ENCODE measurements around the gene TMEM200C. TPM values are rescaled to one million over a fixed set of nuclear protein-coding genes. Genes with fewer than 3 reads are reported as not detected.
A peak's percentile ranks its signal among the peaks of the same experiment; 100 is the strongest.
"Not testable (repeated sequence)": the region's sequence is repeated elsewhere in the genome, so short reads cannot be mapped to it uniquely, and the experiment has no call there.

Gene TMEM200C
- total RNA-seq, 2 donors from 2014 or later = not detected

GRCh38 chr18:5871426-5871825 is 23.9 kb downstream of the TMEM200C start:
- no peaks in the 10 kb centered on the region for H3K9me3 ChIP-seq
- H3K36me3 ChIP-seq = no peaks in the 10 kb centered on the region
- H3K4me3 ChIP-seq = no peak overlapping the region
- H3K27ac ChIP-seq = no peak overlapping the region
- no peaks in the 10 kb centered on the region for H3K4me1 ChIP-seq (ENCODE audit: control insufficient read depth in 1 of 2, low read depth in 2 of 2)
- no peak for ATAC-seq (ENCODE audit: insufficient number of reproducible peaks, low FRiP score, low read depth)
- no peak for DNase-seq (ENCODE audit: low spot score)
- H3K27me3 ChIP-seq (replicated peaks; ENCODE audit: insufficient read depth) = no peaks in the 10 kb centered on the region
- TF ChIP-seq CTCF (IDR thresholded peaks at IDR 0.05) = no peak

- peak; percentile 20 for TF ChIP-seq CTCF (IDR thresholded peaks at IDR 0.05)
- no peaks in the 10 kb centered on the region for H3K9me3 ChIP-seq
- H3K27me3 ChIP-seq (replicated peaks; ENCODE audit: insufficient read depth) = no peaks in the 10 kb centered on the region
- DNase-seq (ENCODE audit: low spot score) (no peak), ATAC-seq (ENCODE audit: insufficient number of reproducible peaks, low FRiP score, low read depth) (no peak)
- H3K4me1 ChIP-seq (ENCODE audit: control insufficient read depth in 1 of 2, low read depth in 2 of 2) = no peaks in the 10 kb centered on the region
- no peak overlapping the region for H3K4me3 ChIP-seq
- H3K36me3 ChIP-seq = no peaks in the 10 kb centered on the region
- no peak overlapping the region for H3K27ac ChIP-seq
These were observed 27.0 kb downstream of the TMEM200C start for GRCh38 chr18:5868218-5868854.

GRCh38 chr18:5865521-5865920 is 29.8 kb downstream of the TMEM200C start:
- no peak overlapping the region for H3K27ac ChIP-seq
- TF ChIP-seq CTCF (IDR thresholded peaks at IDR 0.05) = no peak

GRCh38 chr18:5862127-5862526 is 33.2 kb downstream of the TMEM200C start:
- H3K4me3 ChIP-seq; ATAC-seq (ENCODE audit: insufficient number of reproducible peaks, low FRiP score, low read depth); H3K27ac ChIP-seq; H3K36me3 ChIP-seq; H3K9me3 ChIP-seq; H3K4me1 ChIP-seq (ENCODE audit: control insufficient read depth in 1 of 2, low read depth in 2 of 2); H3K27me3 ChIP-seq (replicated peaks; ENCODE audit: insufficient read depth); DNase-seq (ENCODE audit: low spot score): not testable (repeated sequence)

More at GRCh38 chr18:5865521-5865920, 29.8 kb downstream of the TMEM200C start:
- Histone ChIP-seq H3K4me1 (ENCODE audit: control insufficient read depth in 1 of 2, low read depth in 2 of 2) (no peaks in the 10 kb centered on the region), H3K27me3 (replicated peaks; ENCODE audit: insufficient read depth) (no peaks in the 10 kb centered on the region), H3K9me3 (no peaks in the 10 kb centered on the region), H3K36me3 (no peaks in the 10 kb centered on the region), H3K4me3 (no peak overlapping the region)
- ATAC-seq (ENCODE audit: insufficient number of reproducible peaks, low FRiP score, low read depth) (no peak), DNase-seq (ENCODE audit: low spot score) (no peak)

- H3K27ac ChIP-seq = no peak overlapping the region
- ATAC-seq (ENCODE audit: insufficient number of reproducible peaks, low FRiP score, low read depth) (no peak), DNase-seq (ENCODE audit: low spot score) (no peak)
- TF ChIP-seq CTCF (IDR thresholded peaks at IDR 0.05) = no peak
- H3K4me3 ChIP-seq = no peak overlapping the region
- H3K27me3 ChIP-seq (replicated peaks; ENCODE audit: insufficient read depth) = no peaks in the 10 kb centered on the region
- no peaks in the 10 kb centered on the region for H3K4me1 ChIP-seq (ENCODE audit: control insufficient read depth in 1 of 2, low read depth in 2 of 2)
- H3K36me3 ChIP-seq = no peaks in the 10 kb centered on the region
- no peaks in the 10 kb centered on the region for H3K9me3 ChIP-seq
These were observed 38.1 kb downstream of the TMEM200C start for GRCh38 chr18:5857180-5857579.

- TF ChIP-seq CTCF (IDR thresholded peaks at IDR 0.05) = no peak
- DNase-seq (ENCODE audit: low spot score) = no peak
- Histone ChIP-seq H3K27me3 (replicated peaks; ENCODE audit: insufficient read depth) (no peaks in the 10 kb centered on the region), H3K4me3 (no peak overlapping the region), H3K4me1 (ENCODE audit: control insufficient read depth in 1 of 2, low read depth in 2 of 2) (no peaks in the 10 kb centered on the region), H3K9me3 (no peaks in the 10 kb centered on the region), H3K27ac (no peak overlapping the region), H3K36me3 (no peaks in the 10 kb centered on the region)
- no peak for ATAC-seq (ENCODE audit: insufficient number of reproducible peaks, low FRiP score, low read depth)
These were observed 42.1 kb downstream of the TMEM200C start for GRCh38 chr18:5853253-5853652.

Data from thoracic aorta (tissue), 2 donors.